Stimulated activated CD8-positive, alpha-beta memory T cell treated with anti-CD3 and anti-CD28 coated beads, Interleukin-2, amount 100 ng/mL, for 1 hour (primary cell): ENCODE results near the gene TOMM20.
"Not testable (repeated sequence)": the region's sequence is repeated elsewhere in the genome, so short reads cannot be mapped to it uniquely, and the experiment has no call there.

ENCODE experiments used
- DNase-seq, 2 donors: peaks; one replicate each; pipeline ENCODE4 v3.0.0-alpha.2; 2020; ENCODE audit warnings: low read depth in 2 of 2

The TOMM20 gene

DNA sequence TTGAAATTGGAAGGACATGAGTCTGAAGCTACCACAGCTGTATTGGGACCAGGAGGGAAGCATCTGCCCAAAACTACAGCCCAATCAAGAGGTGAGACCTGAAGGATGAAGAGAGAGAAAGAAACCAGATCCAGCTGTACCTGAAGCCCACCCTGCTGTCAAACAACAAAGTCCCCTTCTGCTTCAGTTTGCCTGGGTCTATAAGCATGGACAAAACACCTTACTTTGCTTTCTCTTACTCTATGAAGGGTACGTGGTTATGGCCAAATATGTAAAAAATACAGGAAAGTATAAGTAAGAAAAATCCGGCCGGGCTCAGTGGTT is 26.4 kb downstream of the TOMM20 start:
- DNase-seq = no peak

DNA sequence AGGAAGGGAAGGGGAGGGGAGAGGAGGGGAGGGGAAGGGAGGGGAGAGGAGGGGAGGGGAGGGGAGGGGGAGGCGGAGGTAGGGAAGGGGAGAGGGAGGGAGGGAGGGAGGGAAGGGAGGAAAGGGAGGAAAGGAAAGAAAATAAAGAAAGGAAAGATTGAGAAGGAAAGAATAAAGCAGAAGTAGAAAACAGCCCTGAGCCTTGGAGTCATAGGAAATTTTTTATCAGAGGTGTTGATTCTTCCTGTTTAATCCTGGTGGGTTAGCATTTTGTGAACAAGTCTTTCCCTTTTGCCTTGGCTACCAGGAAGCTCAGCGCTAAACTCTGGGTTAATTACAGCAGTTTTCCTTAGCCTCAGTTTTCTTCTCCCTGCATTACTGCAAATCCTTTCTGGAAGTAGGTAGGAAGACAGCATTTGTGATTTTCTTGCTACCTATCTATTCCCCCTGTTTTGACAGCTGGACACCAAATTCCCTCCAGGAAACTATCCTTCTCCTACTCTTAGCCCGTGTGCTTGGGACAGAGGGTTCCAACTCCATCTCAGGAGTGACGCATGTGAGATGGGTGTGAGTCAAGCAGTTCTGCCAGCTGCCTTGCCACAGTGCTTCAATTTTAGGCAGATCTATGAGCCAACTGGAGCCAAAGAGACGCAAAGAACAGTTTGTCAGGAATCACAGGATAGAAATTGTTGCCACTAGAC is 26.9 kb downstream of the TOMM20 start:
- no peak for DNase-seq

DNA sequence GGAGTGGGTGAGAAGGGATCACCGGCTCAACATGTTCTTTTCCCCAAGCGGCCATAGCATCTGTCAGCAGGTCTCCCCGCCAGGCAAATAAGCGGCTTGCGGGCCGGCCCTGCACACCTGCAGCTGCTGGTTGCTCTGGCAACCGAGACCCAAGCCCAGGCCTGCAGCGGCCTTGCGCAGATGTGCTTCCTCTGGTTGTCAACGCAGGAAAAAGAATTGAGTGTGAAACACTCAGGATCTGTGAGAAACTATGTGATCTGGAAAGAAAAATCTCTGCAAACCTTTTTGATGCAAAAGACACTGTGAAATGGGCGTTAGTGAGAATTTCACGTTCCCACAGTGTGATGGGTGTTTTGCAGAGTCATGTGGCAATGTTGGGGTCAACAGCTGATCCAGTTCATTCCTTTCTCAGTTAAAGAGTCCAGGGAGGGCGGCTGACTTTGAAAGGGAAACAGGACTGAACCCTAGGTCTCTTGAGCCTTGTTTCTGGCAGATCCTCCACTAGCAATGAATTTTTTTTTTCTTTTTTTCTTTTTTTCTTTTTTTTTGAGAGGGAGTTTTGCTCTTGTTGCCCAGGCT is 28.4 kb downstream of the TOMM20 start:
- no peak for DNase-seq

DNA sequence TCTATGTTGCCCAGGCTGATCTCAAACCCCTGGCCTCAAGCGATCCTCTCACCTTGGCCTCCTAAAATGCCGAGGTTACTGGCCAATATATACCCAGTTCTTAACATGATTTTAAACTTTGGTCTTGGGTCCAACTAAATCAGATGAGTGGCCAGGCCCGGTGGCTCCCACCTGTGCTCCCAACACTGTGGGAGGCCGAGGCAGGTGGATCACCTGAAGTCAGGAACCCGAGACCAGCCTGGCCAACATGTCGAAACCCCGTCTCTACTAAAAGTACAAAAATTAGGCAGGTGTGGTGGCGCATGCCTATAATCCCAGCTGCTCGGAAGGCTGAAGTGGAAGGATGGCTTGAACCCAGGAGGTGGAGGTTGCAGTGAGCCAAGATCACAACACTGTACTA is 29.6 kb downstream of the TOMM20 start:
- DNase-seq = no peak

DNA sequence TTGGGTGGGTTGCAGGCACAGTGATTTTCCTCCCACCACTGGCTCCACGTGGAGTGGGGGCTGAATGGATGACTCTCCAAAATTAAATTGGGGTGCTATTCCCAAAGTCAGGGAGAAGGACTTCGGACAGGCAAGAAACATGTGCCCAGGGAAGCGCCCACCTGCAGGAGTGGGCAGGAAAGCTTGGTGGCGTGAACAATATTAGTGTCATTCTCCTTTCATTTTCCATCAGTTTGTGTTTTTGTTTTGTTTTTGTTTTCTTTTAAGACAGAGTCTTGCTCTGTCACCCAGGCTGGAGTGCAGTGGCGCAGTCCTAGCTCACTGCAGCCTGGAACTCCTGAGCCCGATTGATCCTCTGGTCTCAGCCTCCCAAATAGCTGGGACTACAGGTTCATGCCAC is 30.1 kb downstream of the TOMM20 start:
- no peak for DNase-seq

DNA sequence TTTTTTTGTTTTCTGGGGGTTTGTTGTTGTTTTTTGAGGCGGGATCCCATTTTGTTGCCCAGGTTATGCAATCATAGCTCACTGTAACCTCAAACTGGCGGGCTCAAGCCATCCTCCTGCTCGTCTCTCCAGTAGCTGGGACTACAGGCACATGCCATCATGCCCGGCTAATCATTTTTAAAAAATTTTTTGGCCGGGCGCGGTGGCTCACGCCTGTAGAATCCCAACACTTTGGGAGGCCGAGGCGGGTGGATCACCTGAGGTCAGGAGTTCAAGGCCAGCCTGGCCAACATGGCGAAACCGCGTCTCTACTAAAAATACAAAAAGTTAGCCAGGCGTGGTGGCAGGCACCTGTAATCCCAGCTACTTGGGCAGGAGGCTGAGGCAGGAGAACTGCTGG is 31.1 kb downstream of the TOMM20 start:
- not testable (repeated sequence) for DNase-seq

DNA sequence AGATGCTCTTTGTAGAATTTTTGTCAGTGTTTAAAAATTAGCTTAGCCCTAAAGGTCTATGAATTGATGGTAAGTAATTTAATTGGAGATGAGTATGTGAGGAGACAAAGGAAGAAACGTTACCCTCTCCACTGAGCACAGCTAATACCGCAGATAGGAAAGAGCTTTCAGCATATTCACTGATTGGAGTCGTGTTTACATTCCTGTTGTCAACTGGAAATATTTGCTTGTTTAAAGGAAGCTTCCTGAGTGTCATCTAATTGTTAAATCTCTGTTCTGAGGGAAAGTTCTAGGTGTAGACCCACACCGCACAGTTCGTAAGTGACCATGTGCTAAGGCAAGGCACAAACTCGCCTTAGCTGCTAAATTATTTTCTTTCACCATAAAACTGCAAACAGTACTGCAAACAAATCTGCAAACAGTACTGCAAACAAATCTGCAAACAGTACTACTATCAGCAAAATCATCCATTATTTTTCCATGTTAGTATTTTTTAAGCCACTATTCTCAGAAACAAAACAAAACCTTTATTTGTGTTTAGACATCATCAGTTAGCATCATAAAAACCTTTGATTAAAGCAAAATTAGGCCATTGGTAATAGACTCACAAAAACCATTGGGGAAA is 32.6 kb downstream of the TOMM20 start:
- no peak for DNase-seq

DNA sequence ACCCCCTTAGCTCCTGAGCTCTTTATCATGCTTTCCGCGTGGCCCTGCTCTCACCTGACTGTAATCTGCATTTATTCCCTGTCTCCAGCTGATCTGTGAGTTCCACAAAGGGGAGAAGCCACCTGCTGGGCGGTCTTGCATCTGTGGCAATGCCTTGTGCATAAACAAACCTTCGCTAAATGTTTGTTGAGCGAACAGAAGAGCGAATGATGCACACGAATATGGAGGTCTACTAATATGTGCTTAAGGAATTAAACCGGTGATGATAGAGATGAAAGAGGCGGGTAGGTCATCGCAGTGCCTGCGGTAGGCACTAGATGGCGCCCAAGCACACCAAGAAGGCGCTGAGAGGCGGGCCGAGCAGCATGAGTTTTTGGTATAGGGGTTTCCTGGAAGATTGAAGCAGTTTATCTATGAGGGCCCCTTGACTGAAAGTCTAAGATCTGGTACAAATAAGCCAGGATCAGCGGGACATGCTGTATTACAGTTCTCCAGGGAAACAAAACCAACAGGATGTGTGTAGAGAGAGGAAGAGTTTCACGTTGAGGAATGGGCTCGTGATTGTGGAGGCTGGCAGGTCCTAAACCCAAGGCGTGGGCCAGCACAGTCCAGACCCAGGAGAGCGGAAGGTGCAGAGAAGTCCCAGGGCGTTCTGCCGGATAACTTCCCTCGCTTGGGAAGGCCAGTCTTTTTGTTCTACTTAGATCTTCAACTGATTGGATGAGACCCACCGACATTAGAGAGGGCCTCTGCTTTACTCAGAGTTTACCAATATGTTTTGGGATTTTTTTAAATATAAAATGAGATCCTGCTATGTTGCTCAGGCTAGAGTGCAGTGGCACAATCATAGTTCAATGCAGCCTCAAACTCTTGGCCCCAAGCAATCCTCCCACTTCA is 34.7 kb downstream of the TOMM20 start:
- DNase-seq = peak; percentile 62 to 72

DNA sequence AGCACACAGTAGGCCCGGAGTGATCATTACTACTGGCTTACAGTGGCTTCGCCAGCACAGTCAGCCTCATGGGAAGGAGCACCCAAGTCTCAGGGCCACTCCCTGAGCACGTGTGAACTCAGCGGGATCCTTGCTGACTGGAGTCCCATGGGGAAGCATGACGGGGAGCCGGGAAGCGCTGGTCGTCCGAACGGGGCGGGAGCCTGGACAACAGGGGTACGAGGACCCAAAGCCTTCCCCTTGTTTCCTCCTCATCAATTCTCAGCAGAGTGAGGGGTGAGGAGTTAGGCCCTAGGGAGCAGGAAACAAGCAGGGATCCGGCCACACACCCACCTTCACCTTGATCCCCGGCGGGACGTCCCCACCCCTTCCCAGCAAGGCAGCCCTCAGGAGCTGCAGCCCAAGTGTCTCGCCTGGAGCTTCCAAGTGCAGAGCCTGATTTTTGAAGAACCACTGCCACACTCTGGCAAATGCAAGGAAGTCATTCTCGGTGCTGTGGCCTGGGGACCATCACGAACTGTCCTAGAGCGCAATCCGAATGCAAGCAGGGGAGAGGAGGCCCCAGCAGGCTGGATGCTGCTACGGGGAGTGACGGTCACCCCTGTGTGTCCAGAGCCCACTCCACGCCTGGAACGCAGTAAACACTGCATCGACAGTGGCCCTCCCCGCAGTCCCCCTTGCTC is 35.5 kb downstream of the TOMM20 start:
- DNase-seq = no peak

DNA sequence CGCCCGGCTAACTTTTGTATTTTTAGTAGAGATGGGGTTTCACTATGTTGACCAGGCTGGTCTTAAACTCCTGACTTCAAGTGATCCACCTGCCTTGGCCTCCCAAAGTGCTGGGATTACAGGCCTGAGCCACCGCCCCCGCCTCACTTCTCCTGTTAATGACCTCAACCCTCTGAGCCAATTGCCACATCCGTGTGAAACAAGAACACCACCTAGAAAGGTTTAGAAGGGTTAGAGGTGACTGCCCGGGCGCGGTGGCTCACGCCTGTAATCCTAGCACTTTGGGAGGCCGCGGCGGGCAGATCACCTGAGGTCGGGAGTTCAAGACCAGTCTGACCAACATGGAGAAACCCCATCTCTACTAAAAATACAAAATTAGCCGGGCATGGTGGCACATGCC is 36.2 kb downstream of the TOMM20 start:
- not testable (repeated sequence) for DNase-seq

DNA sequence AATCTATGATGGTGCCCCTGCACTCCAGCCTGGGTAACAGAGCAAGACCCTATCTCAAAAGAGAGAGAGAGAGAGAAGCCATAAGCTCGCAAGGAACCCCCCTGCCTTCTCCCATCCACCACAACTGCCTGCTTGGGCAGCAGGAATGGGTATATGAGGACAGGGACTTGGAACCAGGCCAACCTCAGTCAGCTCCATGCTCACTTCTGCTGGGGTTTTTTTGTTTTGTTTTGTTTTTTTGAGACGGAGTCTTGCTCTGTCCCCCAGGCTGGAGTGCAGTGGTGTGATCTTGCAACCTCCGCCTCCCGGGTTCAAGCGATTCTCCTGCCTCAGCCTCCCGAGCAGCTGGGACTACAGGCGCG is 36.6 kb downstream of the TOMM20 start:
- DNase-seq = not testable (repeated sequence)

DNA sequence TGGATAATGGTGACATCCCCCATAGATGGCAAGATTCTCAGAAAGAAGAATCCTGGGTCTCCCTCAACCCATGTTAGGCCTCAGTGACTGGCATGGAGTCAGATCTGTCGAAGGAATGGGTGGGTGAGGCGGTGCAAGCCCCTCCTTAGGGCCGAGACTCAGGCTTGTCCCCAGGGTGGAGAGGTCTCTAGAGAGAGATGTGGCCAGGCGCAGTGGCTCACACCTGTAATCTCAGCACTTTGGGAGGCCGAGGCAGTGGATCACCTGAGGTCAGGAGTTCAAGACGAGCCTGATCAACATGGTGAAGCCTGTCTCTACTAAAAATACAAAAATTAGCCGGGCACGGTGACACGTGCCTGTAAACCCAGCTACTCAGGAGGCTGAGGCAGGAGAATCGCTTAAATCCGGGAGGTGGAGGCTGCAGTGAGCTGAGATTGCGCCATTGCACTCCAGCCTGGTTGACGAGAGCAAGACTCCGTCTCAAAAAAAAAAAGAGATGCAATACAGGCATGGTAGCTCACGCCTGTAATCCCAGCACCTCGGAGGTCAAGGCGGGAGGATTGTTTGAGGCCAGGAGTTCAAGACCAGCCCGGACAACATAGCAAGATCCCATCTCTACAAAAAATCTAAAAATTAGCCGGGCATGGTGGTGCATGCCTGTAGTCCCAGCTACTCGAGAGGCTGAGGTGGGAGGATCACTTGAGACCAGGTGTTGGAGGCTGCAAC is 37.2 kb downstream of the TOMM20 start:
- not testable (repeated sequence) for DNase-seq

DNA sequence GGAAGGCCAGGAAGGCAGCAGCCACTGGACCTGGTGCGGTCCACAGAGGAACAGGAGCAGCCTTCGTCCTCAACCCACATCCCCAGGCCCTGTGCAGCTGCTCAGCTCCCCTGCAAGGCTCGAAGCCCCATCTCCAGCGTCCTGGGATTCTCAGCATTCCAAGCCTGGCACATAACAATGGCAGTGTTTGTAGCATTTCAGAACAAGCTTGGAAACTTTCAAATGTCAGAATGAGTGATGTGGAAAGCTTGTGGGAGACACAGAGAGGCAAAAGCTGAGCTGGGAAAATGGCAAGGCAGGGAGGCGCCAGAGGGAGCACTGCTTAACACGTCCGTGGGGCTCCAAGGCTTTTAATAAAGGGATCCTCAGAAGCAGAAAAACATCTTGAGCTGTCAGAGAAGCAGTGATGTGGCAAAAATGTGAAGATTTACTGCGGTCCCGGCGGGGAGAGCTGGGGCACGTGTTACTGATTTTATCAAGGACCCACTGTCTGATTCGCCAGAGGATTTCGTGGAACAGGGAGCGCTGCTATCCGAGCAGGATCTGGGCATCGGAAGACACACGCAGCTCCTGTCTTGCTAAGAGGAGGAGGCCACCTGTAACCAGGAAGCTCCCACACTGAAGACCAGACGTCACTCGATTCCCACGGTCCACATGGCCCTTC is 38.1 kb downstream of the TOMM20 start:
- DNase-seq = no peak

DNA sequence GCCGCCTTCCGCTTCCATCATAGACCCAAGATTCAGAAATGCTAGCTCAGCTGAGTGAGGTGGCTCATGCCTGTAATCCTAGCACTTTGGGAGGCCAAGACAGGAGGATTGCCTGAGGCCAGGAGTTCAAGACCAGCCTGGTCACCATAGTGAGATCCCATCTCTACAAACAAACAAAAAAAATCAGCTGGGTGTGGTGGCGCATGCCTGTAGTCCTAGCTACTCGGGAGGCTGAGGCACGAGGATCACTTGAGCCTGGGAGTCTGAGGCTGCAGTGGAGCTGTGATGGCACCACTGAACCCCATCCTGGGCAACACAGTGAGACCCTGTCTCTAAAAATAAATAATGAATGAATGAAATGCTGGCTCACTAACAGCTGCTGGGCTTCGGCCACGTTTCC is 39.7 kb downstream of the TOMM20 start:
- DNase-seq = no peak

DNA sequence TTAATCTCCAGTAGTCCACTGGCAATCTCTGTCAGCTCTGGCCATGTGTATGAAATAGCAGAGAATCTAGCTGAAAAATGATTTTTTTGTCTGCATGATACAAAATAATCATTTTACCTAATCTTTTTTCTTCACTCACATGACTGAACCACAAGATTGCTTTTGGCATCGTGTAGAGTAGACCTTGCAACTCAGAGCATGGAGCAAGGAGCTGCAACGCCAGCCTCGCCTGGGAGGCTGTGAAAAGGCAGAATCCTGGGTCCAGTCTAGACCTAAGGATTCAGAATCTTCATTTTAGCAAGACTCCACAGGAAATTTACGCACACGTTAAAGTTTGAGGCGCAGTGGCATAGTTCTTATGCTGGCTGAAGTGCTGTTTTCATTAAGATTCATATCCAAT is 40.2 kb downstream of the TOMM20 start:
- DNase-seq = no peak

DNA sequence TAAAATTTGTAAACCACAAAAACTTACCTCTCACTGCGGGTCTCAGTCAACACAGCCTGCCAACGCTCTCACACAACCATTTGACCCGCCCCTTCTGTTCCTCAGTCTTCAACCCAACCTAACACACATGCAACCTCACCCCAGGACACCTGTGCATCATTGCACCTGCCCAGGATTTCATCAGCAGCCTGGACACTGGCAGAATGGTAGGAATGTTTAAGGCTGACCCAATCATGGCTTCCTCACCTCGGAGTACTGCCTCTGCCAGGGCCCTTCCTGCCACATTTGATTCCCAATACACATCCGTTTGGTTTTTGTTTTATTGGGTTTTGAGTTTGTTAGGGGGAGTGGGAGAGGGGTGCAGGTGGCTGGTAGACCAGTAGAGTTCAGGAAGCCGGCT is 40.7 kb downstream of the TOMM20 start:
- DNase-seq = no peak

DNA sequence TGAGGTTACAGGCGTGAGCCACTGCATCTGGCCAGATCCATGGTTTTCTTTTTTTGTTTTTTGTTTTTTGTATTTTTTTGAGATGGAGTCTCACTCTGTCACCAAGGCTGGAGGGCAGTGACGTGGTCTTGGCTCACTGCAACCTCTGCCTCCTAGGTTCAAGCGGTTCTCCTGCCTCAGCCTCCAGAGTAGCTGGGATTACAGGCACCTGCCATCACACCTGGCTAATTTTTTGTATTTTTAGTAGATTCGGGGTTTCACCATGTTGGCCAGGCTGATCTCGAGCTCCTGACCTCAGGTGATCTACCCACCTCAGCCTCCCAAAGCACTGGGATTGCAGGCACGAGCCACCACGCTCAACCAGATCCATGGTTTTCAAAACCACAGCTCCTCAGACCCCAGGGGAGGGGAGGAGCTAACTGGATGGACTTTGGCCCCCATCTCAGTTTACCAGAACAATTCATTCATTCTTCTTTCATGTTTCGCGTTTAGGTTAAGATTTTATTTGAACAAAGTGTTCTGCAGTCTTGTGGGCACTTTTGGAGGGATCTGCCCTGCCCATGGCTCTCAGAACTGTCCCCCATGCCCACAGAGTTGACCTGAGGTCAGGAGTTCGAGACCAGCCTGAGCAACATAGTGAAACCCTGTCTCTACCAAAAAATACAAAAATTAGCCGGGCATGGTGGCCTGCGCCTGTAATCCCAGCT is 43.1 kb downstream of the TOMM20 start:
- not testable (repeated sequence) for DNase-seq

DNA sequence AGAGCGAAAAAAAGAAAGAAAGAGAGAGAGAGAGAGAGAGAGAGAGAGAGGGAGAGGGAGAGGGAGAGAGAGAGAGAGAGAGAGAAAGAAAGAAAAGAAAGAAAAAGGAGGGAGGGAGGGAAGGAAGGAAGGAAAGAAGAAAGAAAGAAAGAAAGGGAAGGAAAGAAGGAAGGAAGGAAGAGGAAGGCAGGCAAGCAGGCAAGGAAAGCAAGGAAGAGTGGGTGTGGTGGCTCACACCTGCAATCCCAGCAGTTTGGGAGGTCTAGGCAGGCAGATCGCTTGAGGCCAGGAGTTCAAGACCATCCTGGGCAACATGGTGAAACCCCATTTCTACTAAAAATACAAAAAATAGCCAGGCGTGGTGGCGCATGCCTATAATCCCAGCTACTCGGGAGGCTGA is 47.8 kb downstream of the TOMM20 start:
- not testable (repeated sequence) for DNase-seq

DNA sequence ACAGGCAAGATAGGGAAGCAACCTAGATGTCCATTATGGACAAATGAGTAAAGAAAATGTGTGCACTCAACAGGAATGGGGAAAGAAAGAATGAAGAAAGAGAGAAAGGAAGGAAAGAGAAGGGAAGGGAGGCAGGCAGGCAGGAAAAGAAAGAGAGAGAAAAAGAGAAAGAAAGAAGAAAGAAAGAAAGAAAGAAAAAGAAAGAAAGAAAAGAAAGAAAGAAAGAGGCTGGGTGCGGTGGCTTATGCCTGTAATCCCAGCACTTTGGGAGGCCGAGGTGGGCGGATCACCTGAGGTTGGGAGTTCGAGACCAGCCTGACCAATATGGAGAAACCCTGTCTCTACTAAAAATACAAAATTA is 48.4 kb downstream of the TOMM20 start:
- DNase-seq = not testable (repeated sequence)
